ENCODE measurements around the gene TLL1.

The TLL1 gene

DNA sequence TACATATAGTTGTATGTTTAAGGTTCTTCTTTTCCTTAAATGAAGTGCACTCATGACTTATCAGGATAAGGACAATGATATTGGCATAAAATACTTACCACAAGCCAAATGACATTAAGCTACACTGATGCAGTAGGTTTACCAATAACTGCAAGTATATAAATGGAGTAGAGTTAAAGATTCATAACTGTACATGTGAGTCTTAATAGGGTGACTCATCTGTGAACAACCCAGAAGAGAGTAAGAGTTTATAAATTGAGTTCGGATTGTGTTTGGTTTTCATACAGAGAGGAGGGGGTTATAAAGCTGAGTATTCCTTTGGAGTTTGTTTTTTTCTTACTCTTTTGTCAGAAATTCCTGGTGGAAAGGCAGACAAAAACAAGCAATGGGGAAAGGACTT is 144.8 kb downstream of the TLL1 start:
- Histone ChIP-seq H3K9ac (ENCODE audit: low read length) (no peak overlapping the region), H4K20me1 (ENCODE audit: insufficient read depth, low read length) (no peaks in the 10 kb centered on the region), H3K4me3 (ENCODE audit: low read depth, low read length, poor library complexity, severe bottlenecking) (no peak overlapping the region), H3K36me3 (ENCODE audit: insufficient read depth, low read length) (no peaks in the 10 kb centered on the region), H3K4me2 (ENCODE audit: low read length) (no peak overlapping the region), H3K27ac (ENCODE audit: low read depth, low read length, poor library complexity, severe bottlenecking) (no peak overlapping the region), H3K79me2 (ENCODE audit: insufficient read depth, low read length) (no peaks in the 10 kb centered on the region), H2AFZ (ENCODE audit: low read length) (no peak overlapping the region), H3K4me1 (ENCODE audit: insufficient read depth, low read length, severe bottlenecking) (no peaks in the 10 kb centered on the region), H3K9me2 (ENCODE audit: low read depth, low read length) (no peaks in the 10 kb centered on the region), H3K27me3 (ENCODE audit: insufficient read depth, low read length) (no peaks in the 10 kb centered on the region), H3K9me3 (ENCODE audit: low read length) (no peaks in the 10 kb centered on the region), H3F3A (ENCODE audit: insufficient read depth, low read length) (no peaks in the 10 kb centered on the region)
- no peak for TF ChIP-seq EZH2 (IDR thresholded peaks at IDR 0.05; ENCODE audit: borderline replicate concordance, low read length)
- TF ChIP-seq, protein P1, sequence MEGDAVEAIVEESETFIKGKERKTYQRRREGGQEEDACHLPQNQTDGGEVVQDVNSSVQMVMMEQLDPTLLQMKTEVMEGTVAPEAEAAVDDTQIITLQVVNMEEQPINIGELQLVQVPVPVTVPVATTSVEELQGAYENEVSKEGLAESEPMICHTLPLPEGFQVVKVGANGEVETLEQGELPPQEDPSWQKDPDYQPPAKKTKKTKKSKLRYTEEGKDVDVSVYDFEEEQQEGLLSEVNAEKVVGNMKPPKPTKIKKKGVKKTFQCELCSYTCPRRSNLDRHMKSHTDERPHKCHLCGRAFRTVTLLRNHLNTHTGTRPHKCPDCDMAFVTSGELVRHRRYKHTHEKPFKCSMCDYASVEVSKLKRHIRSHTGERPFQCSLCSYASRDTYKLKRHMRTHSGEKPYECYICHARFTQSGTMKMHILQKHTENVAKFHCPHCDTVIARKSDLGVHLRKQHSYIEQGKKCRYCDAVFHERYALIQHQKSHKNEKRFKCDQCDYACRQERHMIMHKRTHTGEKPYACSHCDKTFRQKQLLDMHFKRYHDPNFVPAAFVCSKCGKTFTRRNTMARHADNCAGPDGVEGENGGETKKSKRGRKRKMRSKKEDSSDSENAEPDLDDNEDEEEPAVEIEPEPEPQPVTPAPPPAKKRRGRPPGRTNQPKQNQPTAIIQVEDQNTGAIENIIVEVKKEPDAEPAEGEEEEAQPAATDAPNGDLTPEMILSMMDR (IDR thresholded peaks at IDR 0.05; ENCODE audit: low read length): no peak

- no peak overlapping the region for H3K27ac ChIP-seq (ENCODE audit: low read depth, low read length, poor library complexity, severe bottlenecking)
- H3K9me2 ChIP-seq (ENCODE audit: low read depth, low read length): no peaks in the 10 kb centered on the region
- H3K9me3 ChIP-seq (ENCODE audit: low read length): no peaks in the 10 kb centered on the region
- no peak overlapping the region for H2AFZ ChIP-seq (ENCODE audit: low read length)
- H4K20me1 ChIP-seq (ENCODE audit: insufficient read depth, low read length): no peaks in the 10 kb centered on the region
- TF ChIP-seq EZH2 (IDR thresholded peaks at IDR 0.05; ENCODE audit: borderline replicate concordance, low read length): no peak
- TF ChIP-seq, protein P1 (IDR thresholded peaks at IDR 0.05; ENCODE audit: low read length): no peak
- H3K4me1 ChIP-seq (ENCODE audit: insufficient read depth, low read length, severe bottlenecking): no peaks in the 10 kb centered on the region
- no peaks in the 10 kb centered on the region for H3K36me3 ChIP-seq (ENCODE audit: insufficient read depth, low read length)
- no peaks in the 10 kb centered on the region for H3K27me3 ChIP-seq (ENCODE audit: insufficient read depth, low read length)
- no peak overlapping the region for H3K4me2 ChIP-seq (ENCODE audit: low read length)
- no peaks in the 10 kb centered on the region for H3K79me2 ChIP-seq (ENCODE audit: insufficient read depth, low read length)
- H3K9ac ChIP-seq (ENCODE audit: low read length): no peak overlapping the region
- no peaks in the 10 kb centered on the region for H3F3A ChIP-seq (ENCODE audit: insufficient read depth, low read length)
- H3K4me3 ChIP-seq (ENCODE audit: low read depth, low read length, poor library complexity, severe bottlenecking): no peak overlapping the region
Observed at GRCh38 chr4:166019441-166020220, 146.6 kb downstream of the TLL1 start.

- no peak for TF ChIP-seq EZH2 (IDR thresholded peaks at IDR 0.05; ENCODE audit: borderline replicate concordance, low read length)
- TF ChIP-seq, protein P1 (IDR thresholded peaks at IDR 0.05; ENCODE audit: low read length): no peak
- H3K9me3 ChIP-seq (ENCODE audit: low read length): no peaks in the 10 kb centered on the region
- no peaks in the 10 kb centered on the region for H3F3A ChIP-seq (ENCODE audit: insufficient read depth, low read length)
- H3K4me1 ChIP-seq (ENCODE audit: insufficient read depth, low read length, severe bottlenecking): no peaks in the 10 kb centered on the region
- no peaks in the 10 kb centered on the region for H3K36me3 ChIP-seq (ENCODE audit: insufficient read depth, low read length)
- no peaks in the 10 kb centered on the region for H4K20me1 ChIP-seq (ENCODE audit: insufficient read depth, low read length)
- no peak overlapping the region for H3K27ac ChIP-seq (ENCODE audit: low read depth, low read length, poor library complexity, severe bottlenecking)
- no peak overlapping the region for H3K4me3 ChIP-seq (ENCODE audit: low read depth, low read length, poor library complexity, severe bottlenecking)
- no peak overlapping the region for H3K4me2 ChIP-seq (ENCODE audit: low read length)
- H3K79me2 ChIP-seq (ENCODE audit: insufficient read depth, low read length): no peaks in the 10 kb centered on the region
- H3K9ac ChIP-seq (ENCODE audit: low read length): no peak overlapping the region
- H3K9me2 ChIP-seq (ENCODE audit: low read depth, low read length): no peaks in the 10 kb centered on the region
- no peak overlapping the region for H2AFZ ChIP-seq (ENCODE audit: low read length)
- H3K27me3 ChIP-seq (ENCODE audit: insufficient read depth, low read length): no peaks in the 10 kb centered on the region
Observed at GRCh38 chr4:166021617-166022016, 148.6 kb downstream of the TLL1 start.
